ENCODE measurements around the gene PRKAG1.
A peak's percentile ranks its signal among the peaks of the same experiment; 100 is the strongest.

Gene PRKAG1

GRCh38 chr12:48961331-48961730 lies 57.2 kb downstream of the PRKAG1 start:
- DNase-seq: no peak

- no peak for DNase-seq
Observed at GRCh38 chr12:48960834-48961233, 57.7 kb downstream of the PRKAG1 start.

GRCh38 chr12:48958049-48958388 lies 60.6 kb downstream of the PRKAG1 start:
- no peak for DNase-seq

- DNase-seq: peak; percentile 98
Observed at GRCh38 chr12:48957141-48958048, 61.2 kb downstream of the PRKAG1 start, which contains the start of gene ARF3. ARF3 (minus strand) TSS chr12:48957487; CDS start chr12:48941095, 16,392 bp downstream.

- peak; percentile 94 for DNase-seq
Observed at GRCh38 chr12:48956279-48957140, 62.1 kb downstream of the PRKAG1 start.

- DNase-seq: no peak
Observed at GRCh38 chr12:48954841-48955501, 63.6 kb downstream of the PRKAG1 start.

- DNase-seq: no peak
Observed at GRCh38 chr12:48954061-48954460, 64.5 kb downstream of the PRKAG1 start.

- no peak for DNase-seq
Observed at GRCh38 chr12:48952691-48953090, 65.9 kb downstream of the PRKAG1 start.
